WI38 (cell line): ENCODE results near the gene LCOR.
"Not testable (repeated sequence)": the region's sequence is repeated elsewhere in the genome, so short reads cannot be mapped to it uniquely, and the experiment has no call there.

Experiments used
- H3K4me3 ChIP-seq: 2 replicates; pipeline ENCODE4 v1.5.1; 2011; ENCODE audit warnings: low read depth, mild to moderate bottlenecking, control low read depth, low read length
- CTCF ChIP-seq: IDR thresholded peaks from 2 replicates; pipeline ENCODE4 v1.5.1; 2012; ENCODE audit warnings: low read depth, mild to moderate bottlenecking, control low read depth, low read length

LCOR gene

GRCh38 chr10:96930469-96930868 is 98.4 kb downstream of the LCOR start:
- H3K4me3 ChIP-seq = no peak overlapping the region
- TF ChIP-seq CTCF = no peak

- no peak for TF ChIP-seq CTCF
- H3K4me3 ChIP-seq = no peak overlapping the region
Observed at GRCh38 chr10:96935148-96935547, 103.0 kb downstream of the LCOR start.

- no peak overlapping the region for H3K4me3 ChIP-seq
- no peak for TF ChIP-seq CTCF
Observed at GRCh38 chr10:96935810-96936209, 103.7 kb downstream of the LCOR start.

GRCh38 chr10:96943161-96943560 is 111.1 kb downstream of the LCOR start:
- H3K4me3 ChIP-seq = not testable (repeated sequence)

DNA sequence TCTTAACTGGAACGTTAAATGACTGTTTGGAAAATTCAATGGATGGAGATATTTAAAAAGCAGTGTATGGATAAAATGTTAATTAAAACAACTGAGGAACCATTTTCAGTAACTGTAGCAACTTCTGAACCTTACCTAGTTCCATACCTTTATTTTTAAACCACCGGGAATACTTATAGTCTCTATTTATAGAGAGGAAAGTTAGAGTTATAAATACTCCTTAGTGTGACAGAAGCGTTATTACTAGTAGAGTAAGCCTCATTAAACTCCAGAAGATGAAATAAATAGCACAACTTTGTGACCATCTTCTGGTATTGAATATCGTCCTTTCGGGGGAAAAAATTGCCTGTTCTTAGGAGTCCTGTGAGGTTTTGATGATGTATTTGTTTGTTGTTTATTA is 114.9 kb downstream of the LCOR start:
- TF ChIP-seq CTCF = no peak
- H3K4me3 ChIP-seq = no peak overlapping the region

- no peak for TF ChIP-seq CTCF
- H3K4me3 ChIP-seq = no peak overlapping the region
Observed at GRCh38 chr10:96949039-96949683, 117.1 kb downstream of the LCOR start.

GRCh38 chr10:96951954-96952353 is 119.9 kb downstream of the LCOR start:
- TF ChIP-seq CTCF = no peak

GRCh38 chr10:96955794-96956193 is 123.7 kb downstream of the LCOR start:
- TF ChIP-seq CTCF = no peak
- H3K4me3 ChIP-seq = no peak overlapping the region

More at GRCh38 chr10:96951954-96952353, 119.9 kb downstream of the LCOR start:
- H3K4me3 ChIP-seq = no peak overlapping the region
